CD4-positive, alpha-beta T cell treated with Interleukin-6 for 4 hours (primary cell): ENCODE data around the gene HPCAL1.
"Not testable (repeated sequence)": the region's sequence is repeated elsewhere in the genome, so short reads cannot be mapped to it uniquely, and the experiment has no call there.

Source experiments
- DNase-seq: peaks from one replicate; pipeline ENCODE4 v3.0.0-alpha.2; 2020; ENCODE audit warnings: mixed read lengths

Gene HPCAL1

DNA sequence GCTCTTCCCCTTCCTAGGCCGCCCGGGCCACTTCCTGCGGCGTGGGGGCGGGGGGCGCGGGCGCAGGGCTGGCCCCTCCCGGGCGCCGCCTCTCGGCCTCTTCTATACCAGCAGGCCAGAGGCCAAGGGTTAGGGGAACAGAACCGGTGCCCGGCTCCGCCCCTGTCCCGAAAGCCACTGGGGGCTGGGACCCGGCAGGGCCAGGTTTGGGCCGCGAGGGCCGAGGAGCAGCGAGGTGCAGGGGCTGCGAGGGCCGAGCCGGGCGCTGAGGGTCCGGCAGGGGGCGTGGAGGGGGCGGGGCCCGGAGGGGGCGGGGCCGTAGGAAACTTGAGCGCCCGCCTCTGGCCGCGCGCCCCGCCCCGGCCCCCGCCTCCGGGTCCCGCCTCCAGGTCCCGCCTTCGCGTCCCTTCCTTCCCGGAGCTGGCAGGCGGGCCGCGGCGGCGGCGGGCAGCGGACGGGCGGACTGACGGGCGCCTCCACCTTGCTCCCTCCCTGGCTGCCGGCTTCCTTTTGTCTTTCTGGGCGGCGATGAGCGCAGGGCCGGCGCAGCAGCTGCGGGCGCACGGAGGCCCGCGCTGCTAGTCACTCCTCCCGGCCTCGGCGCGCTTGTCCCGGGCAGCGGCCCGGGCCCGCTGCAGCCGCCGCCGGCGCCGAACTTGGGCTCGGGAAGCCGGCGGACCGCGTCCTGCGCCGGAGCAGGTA lies at the start of gene HPCAL1:
TSS of gene HPCAL1 (plus strand) at position 426 of the 702 bp plus-strand sequence. CDS start 116,854 bp downstream, outside the sequence.
- peak; percentile 85 for DNase-seq

GRCh38 chr2:10253596-10254372 lies 48.9 kb upstream of the HPCAL1 start:
- no peak for DNase-seq

DNA sequence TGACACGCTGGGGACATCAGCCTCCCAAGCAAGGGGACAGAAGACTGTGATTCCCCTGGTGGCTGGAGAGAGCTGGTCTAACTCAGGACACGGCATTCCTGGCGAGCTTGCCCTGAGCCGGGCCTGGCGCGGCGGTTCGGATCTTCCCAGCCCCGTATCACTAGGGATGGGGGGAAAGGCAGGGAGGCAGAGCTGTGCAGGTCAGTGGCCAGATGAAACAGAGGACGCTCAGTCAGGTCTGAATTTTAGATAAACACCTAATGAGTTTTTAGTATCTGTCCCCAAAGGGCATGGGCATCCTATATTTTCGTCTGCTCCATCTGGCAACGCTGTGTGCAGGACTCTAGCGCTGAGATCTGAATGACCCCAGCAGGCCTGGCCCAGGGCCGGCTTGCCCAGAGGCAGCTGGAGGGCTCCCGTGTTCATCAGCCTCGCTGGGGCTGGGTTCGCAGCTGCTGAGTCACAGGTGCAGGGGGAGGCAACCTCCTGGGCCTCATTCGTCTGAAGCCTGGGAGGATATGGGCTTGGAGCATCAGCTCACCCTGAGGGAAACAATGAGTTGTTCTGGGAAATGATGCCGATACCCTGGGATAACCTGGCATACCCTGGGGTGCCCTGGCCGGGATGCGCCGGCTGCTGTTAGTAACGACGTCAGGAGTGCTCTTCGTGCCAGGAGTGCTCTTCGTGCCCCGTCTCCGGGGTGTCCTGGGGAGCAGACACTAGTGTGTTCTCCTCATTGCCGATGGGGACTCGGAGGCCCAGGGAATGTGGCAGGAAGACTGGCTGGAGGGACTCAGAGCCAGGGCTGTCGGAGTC lies 48.1 kb upstream of the HPCAL1 start:
- no peak for DNase-seq

DNA sequence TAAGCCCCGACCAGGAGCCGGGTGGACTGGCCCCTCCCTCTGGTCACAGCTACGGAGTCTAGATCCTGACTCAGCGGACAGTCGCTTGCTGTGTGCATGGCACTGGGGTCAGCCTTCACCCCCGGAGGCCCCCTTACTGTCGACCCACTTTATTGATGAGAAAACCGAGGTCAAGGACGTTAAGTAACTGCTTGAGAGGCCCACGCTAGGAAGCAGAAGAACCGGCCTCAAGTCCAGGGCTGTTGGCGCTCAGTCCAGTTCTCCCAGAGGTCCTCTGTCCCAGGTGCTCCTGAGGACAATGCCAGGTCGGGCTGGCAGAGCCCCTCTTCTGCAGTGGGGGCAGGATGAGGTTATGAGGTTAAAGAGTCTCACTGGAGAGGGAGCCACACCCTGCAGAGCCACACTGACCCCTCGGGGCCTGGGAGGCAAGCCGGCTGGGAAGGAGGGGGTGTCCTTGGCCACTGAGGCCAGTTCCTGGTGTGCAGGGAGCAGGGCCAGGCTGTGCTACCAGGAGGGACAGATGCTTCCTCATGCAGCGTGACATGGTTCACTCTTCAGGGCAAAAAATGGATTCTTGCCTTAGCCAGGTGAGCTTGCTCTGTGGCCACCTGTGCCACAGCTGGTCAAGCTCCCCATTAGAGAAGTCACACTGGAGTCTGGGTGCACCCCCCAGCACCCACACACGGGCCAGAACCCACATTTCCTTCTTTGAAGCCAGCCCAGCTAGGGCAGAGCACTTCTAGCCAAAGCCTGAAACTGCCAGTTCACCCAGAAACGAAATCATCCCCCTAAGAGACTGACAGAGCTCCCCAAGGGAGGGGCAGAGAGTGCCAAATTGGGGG lies 47.3 kb upstream of the HPCAL1 start:
- DNase-seq, result no peak

DNA sequence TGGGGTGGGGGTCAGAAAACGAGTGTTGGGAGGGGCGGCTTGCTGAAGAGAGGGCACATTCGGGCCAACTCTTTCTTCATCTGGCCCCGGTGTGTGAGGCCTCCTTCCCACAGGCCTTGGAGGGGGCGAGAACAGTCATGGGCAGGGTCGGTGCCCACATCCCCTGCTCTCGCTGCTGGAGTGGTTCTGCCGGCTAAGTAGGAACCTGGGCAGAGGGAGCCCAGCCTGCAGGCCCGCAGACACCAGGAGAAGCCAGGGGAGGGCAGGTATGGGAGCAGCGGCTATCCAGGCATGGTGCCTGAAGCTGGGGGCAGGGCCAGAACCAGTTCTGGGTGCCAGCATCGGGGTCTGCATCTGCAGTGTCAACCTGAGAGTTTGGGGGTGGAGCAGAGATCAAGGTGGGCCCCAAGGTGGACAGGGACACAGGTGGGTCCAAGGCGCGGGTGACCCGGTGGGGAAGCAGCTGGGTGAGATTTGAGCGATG lies 46.6 kb upstream of the HPCAL1 start:
- DNase-seq, result no peak

- DNase-seq, result no peak
Measured at GRCh38 chr2:10256515-10257031, 46.1 kb upstream of the HPCAL1 start.

GRCh38 chr2:10257036-10257435 lies 45.7 kb upstream of the HPCAL1 start:
- DNase-seq, result no peak

GRCh38 chr2:10257500-10258147 lies 45.1 kb upstream of the HPCAL1 start:
- DNase-seq, result no peak

DNA sequence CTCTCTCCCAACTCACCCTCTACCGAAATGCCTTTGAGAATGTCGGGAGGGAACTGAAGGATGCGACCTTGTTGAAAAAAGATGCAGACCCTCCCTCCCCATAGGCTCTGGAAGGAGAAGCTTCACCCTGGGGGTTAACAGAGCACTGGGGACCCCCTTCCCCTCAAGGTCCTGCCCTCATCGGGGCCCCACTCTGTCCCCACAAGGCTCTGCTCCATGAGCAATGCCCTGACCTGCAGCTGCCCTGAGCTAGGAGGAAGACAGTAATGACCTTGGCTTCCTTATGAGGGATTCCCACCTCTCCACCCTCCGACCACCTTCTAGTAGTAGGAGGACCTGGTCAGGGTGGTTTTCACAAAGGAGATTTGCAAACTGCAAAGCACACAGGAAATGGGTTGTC lies 44.4 kb upstream of the HPCAL1 start:
- DNase-seq, result no peak

DNA sequence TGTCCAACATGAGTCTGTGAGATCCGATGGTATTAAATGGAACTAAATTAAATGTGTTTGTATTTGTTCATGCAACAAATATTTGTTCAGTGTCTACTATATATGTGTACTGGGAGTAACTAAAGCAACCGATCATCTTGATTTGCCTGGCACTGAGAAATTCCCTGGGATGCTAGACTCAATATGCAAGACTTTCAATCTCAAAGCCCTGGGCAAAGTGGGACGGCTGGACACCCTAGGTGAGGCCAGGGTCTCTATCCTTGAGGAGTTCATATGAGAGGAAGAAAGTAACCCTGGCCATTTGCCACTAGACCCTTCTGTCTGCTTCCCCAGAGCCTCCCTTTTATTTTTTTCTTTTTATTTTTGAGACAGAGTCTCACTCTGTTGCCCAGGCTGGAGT lies 44.0 kb upstream of the HPCAL1 start:
- DNase-seq, result no peak

GRCh38 chr2:10260130-10260529 lies 42.6 kb upstream of the HPCAL1 start:
- no peak for DNase-seq

- DNase-seq, result not testable (repeated sequence)
Measured at GRCh38 chr2:10263526-10263925, 39.2 kb upstream of the HPCAL1 start.

DNA sequence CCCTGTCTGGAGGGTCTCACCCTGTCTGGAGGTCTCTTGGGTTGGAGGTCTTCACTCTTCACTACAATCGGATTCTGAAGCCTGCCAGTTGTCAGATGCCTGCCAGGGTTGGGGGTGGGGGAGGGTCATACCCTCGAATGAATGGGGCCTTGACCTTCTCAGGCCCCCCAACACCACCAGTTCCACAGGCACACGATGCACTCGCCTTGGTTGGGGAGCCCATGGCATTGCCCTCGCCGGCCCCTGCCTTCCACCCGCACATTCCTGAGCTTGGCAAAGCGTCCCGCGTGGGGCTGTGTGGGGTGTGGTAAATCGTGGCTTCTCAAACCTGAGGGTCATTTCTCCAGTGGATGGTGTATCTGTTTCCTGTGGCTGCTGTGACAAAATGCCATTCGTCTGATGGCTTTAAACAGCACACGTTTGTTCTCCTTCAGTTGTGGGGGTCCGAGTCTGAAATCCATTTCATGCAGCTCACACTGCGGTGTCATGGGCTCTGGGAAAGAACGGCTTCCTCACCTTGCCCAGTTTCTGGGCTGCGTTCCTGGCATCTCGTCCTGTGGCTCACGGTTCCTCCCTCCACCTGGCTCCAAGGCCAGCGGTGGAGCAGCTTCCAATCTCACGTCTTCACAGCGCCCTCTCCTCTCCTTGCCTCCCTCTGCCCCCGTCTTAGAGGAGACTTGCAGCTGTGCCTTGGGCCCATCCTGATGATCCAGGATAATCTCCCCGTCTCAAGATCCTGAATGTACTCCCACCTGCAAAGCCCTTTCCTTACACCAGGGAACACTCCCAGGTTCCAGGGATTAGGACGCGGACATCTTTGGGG lies 38.0 kb upstream of the HPCAL1 start:
- DNase-seq, result no peak

- DNase-seq, result no peak
Measured at GRCh38 chr2:10265329-10266132, 37.2 kb upstream of the HPCAL1 start.

DNA sequence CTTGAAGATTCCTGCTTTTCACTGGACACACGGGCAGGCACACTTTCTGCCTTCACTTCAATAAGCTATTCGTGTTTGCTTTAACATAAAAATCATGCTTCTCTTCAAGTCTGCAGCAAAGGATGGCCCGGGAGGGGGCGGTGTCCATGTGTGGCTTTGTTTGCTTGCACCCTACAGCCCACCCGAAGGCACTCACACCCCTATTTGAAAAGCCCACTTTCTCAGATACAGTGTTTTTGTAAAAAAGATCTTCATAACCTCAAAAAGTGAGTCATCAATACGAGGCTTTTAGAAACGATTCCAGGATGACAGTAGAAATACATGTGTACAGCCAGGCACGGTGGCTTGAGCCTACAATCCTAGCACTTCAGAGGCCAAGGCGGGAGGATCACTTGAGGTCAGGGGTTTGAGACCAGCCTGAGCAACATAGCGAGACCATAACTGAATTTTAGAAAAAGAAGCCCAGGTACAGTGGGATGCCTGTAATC lies 36.5 kb upstream of the HPCAL1 start:
- no peak for DNase-seq

- no peak for DNase-seq
Measured at GRCh38 chr2:10267036-10267435, 35.7 kb upstream of the HPCAL1 start.

GRCh38 chr2:10267551-10268465 lies 34.9 kb upstream of the HPCAL1 start:
- no peak for DNase-seq

- no peak for DNase-seq
Measured at GRCh38 chr2:10269291-10269690, 33.4 kb upstream of the HPCAL1 start.
